Measurements from ENCODE around the gene DPP10.

DNA sequence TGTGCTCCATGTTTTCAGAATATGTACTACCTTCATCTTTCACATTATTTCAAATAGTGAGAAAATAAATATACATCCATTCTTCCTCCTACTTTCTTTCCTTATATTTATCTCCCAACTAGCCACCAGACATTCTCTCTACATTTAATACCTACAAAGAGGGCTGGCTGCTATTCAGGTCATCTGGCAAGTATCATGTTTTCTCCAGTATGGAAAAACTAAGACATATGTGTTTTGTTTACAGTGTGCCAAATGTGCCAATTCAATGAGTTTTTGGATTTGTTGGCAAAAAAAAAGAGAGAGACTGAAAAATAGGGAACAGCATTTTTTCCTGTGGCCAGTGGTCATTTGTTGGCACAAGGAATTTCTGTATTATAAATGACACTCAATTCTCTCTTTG, 1207.3 kb downstream of the DPP10 start:
- TF ChIP-seq, protein P1, sequence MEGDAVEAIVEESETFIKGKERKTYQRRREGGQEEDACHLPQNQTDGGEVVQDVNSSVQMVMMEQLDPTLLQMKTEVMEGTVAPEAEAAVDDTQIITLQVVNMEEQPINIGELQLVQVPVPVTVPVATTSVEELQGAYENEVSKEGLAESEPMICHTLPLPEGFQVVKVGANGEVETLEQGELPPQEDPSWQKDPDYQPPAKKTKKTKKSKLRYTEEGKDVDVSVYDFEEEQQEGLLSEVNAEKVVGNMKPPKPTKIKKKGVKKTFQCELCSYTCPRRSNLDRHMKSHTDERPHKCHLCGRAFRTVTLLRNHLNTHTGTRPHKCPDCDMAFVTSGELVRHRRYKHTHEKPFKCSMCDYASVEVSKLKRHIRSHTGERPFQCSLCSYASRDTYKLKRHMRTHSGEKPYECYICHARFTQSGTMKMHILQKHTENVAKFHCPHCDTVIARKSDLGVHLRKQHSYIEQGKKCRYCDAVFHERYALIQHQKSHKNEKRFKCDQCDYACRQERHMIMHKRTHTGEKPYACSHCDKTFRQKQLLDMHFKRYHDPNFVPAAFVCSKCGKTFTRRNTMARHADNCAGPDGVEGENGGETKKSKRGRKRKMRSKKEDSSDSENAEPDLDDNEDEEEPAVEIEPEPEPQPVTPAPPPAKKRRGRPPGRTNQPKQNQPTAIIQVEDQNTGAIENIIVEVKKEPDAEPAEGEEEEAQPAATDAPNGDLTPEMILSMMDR (IDR thresholded peaks at IDR 0.05; ENCODE audit: borderline replicate concordance, extremely low read depth, low read length, poor library complexity, severe bottlenecking): no peak
- no peak for TF ChIP-seq EZH2 (IDR thresholded peaks at IDR 0.05; ENCODE audit: borderline replicate concordance, low read depth, low read length, severe bottlenecking)

Data from DND-41 (cell line).